ENCODE results near the gene ADPRHL1.

DNA sequence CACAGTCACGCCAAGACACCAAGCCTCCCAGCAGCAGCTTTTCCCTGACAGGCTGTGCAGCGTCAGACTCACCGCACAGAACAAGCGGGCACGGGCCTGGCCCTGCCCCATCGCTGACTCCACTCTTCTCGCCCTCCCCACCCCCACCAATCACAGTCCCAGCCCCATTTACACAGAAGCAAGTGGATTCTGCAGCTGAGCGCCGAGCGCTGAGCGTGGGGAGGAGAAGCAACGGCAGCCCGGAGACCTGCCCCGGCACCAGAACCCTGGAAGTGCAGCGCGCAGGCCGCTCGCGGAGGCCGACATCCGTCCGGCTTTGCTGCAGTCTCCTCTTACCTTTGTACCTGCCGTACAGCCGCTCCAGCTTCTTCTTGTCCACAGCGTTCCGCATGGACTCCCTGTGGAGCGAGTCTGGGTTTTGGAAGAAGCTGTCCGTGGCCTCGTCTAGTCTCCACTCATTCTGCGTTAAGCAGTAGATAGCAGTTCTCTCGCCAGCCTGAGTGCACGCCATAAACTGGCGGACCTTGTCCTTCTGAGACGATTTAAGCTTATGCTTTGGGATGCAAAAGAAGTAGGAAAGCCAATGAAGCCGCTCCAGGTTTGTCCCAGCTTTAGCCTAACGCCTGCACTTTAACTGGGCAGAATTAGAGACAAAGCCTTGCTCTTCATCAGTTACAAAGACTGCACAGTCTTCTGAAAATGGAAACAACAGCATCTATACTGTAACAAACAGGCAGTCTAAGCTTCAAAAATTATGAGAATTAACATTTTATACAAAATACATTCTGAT is 30.4 kb upstream of the ADPRHL1 start:
- TF ChIP-seq, protein P1, sequence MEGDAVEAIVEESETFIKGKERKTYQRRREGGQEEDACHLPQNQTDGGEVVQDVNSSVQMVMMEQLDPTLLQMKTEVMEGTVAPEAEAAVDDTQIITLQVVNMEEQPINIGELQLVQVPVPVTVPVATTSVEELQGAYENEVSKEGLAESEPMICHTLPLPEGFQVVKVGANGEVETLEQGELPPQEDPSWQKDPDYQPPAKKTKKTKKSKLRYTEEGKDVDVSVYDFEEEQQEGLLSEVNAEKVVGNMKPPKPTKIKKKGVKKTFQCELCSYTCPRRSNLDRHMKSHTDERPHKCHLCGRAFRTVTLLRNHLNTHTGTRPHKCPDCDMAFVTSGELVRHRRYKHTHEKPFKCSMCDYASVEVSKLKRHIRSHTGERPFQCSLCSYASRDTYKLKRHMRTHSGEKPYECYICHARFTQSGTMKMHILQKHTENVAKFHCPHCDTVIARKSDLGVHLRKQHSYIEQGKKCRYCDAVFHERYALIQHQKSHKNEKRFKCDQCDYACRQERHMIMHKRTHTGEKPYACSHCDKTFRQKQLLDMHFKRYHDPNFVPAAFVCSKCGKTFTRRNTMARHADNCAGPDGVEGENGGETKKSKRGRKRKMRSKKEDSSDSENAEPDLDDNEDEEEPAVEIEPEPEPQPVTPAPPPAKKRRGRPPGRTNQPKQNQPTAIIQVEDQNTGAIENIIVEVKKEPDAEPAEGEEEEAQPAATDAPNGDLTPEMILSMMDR (IDR thresholded peaks at IDR 0.05 in 8 of 11, conservative IDR thresholded peaks at IDR 0.05 in 3 of 11) = no peak
- no peak for TF ChIP-seq POLR2A (IDR thresholded peaks at IDR 0.05)

Data from spleen (tissue), 7 donors.